Ureter (tissue), 1 donor: ENCODE measurements around the gene KLRF2. TPM values are rescaled to one million over a fixed set of nuclear protein-coding genes. Genes with fewer than 3 reads are reported as not detected.

Source experiments
- DNase-seq: peaks from one replicate; pipeline ENCODE4 v3.0.0-alpha.2; 2020; ENCODE audit warnings: low spot score
- total RNA-seq: library from RNA; stranded (reverse); gene quantifications from one replicate; pipeline ENCODE4 v1.2.4, GENCODE V29; 2023
- donor health status: DM: yes; HTN: yes; CAD: no.

KLRF2 gene
- total RNA-seq, 1 donor from 2014 or later = not detected

DNA sequence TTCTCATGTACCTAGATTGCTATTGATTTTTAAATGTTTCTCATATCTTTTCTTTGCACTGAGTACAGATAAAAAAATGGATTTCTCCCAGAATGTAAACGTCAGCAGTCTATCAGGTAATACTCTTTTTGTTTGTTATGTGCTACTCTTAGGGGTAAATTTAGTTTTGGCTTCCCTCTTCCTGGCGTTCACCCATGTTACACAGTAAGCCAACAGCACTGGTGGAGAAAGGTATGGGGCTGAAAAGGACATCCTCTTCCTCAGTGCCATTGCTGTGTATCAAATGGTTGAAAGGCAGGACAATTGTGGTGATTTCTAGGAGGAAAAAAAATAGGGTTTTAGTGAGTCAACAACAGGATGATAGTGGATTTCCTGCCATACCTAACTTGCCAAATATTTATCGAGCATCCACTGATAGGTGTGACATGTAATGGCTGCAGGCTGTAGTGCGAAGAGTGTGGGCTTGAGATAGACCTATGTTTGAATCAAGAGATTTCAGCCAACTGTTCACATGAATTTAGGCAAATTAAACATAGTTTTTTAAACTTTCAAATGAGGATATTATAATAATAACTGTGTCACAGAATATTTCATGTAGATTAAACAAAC is 7.5 kb downstream of the KLRF2 start:
- DNase-seq = no peak

DNA sequence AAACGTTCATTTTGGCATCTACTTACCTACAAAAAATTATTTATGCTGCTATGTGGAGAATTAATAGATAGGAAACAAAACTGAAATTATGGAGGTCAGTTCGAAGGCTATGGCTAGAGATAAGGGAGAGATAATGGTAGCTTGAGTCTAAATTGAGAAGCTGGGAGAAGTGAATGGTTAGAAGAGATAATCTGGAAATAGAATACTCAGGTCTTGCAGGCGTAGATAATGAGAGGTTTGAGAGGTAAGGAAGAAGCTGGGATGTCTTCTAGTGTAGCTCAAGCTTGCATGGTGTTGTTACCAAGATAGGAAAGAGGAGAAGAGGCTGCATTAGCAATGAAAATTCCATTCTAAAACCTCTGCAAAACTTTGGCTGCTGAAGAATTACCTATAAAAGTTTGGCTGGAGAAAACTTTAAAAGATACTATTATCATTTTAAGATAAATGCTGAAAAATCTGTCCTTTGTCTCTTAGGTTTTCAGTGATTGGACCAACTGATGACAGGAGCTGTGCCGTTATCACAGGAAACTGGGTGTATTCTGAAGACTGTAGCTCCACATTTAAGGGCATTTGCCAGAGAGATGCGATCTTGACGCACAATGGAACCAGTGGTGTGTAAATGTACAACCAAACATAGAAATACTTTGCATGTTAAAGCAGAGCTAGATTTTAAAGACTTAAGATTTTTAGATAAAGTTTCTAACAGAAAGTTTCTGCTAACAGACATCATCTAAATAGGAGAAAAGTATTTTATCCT is 14.1 kb downstream of the KLRF2 start:
- DNase-seq = no peak

DNA sequence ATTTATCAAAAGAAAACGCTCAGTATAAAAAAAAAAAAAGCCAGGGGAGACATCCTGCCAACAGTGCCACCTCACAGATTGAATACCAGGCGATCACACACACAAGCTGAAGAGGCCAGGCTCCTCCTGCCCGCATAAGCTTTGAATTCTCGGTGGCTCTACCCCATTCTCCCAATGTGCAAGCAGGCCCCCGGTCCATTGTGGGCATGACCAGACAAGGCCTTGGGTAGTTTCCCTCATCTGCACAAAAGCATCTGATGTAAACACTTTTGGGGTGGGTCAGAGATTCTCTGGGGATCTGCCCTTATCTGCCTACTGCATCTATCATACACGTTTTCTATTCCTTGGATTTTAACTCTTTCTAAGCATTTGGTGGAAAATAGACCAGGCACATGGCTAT is 16.2 kb downstream of the KLRF2 start:
- no peak for DNase-seq

DNA sequence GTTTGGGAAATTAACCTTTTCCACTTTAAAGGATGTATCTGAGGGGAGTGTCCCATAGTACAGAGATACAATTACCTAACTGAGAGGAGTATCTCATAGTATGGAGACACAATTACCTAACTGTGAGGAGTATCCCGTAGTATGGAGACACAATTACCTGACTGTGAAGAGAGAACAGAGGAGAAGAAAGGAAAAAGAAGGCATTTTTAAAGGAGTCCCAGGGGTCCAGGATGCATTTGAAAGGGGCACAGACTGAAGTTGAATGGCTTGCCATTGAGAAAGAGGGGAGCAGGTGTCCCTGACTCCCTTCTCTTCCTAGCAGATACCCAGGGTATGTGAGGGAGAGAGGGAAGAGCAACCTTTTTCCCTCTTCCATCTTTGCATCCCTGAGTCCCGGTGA is 17.9 kb downstream of the KLRF2 start:
- no peak for DNase-seq

DNA sequence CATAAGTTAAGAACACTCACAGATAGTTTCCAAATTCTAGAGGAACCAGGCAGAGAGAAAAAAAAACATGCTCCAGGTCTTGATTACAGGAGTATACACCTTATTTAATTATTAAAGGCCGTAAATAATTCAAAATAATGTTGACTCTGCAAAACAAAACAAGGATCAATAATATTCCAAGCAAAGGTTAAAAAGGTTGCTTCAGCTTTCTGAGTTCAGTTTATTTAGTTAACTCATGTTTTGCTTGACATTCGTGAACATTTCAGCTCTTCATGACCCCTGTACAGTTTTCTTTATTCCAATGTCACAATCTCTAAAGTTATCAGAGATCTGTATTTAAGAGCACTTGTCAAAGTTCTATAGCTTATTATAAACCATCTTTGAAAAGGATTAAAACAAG is 19.6 kb downstream of the KLRF2 start:
- no peak for DNase-seq

DNA sequence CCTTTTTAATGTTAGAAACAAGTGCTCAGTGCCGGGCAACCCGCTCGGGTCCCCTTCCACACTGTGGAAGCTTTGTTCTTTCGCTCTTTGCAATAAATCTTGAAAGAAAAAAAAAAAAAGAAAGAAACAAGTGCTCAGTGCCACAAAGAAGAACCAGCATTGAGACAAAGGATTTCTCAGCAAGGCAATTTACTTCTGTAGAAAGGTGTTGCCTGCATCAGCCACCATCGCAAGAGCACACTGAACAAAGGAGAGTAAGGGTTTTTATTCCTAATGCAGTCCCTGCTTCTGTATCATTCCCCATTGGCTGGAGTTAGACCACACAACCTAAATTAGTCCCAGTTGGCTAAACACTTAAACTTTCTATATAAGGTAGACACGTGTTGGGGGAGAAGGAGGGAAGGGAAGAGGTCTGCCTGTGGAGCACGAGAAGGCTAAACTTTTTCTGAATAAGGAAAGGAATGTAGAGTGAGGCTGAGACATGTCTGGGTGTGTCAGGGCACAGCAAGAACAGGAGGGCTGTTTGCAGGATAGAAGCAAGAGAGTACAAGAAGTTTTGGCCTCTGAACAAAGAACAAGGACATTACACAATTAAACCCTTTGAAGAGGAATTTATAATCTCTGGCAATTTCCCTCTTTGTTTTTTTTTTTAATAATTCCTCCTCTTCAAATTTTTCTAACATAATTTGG is 21.4 kb downstream of the KLRF2 start:
- no peak for DNase-seq

DNA sequence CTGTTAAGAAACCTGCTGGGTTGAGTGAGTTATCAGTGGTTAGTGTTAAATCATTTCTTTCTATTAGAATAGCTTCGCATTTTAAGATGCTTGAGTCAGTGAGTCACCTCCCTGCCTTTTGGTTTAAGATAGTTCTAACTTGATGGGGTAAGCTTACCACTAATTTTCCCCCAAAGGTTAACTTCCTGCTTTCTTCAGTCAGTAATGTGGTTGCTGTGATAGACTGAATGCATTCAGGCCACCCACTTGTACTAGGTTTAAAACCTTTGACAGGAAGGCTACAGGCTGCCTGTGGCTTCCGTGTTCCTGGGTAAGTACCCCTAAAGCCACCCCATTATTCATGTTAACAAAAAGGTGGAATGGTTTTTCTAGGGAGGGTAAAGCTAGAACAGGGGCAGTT is 25.6 kb downstream of the KLRF2 start:
- DNase-seq = no peak

DNA sequence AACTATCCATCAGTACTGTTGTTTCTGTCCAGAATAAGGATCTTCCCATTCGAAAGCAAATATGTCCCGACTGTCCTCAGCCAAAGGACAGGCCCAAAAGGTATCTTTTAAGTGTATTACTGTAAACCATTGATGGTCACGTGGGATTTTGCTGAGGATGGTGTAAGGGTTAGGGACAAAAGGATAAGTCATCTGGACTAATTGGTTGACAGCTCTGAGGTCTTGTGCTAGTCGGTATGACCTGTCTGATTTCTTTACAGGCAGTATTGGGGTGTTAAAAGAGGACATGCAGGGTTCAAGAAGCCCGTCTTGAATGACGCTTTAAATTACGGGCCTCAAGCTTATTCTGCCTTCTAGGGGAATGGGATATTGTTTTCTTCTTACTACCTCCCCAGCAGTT is 26.5 kb downstream of the KLRF2 start:
- DNase-seq = no peak

DNA sequence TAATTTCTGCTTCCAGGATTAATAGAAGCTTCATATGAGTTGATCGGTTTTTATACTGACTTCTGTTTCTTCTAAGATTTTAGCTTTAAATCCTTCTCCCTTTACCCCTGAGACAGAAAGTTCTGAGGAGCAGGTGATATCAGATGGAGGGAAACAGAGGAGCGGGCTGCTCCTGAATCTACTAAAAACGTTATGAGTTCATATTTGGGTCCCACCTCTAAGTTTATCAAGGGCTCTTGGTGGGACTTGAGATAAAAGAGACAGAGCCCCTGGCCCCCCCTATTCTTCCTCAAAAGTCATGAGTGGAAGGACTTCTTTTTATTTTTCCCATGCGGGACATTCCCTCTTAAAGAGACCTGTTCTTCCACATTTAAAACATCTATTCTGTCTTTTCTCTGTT is 27.1 kb downstream of the KLRF2 start:
- DNase-seq = no peak

DNA sequence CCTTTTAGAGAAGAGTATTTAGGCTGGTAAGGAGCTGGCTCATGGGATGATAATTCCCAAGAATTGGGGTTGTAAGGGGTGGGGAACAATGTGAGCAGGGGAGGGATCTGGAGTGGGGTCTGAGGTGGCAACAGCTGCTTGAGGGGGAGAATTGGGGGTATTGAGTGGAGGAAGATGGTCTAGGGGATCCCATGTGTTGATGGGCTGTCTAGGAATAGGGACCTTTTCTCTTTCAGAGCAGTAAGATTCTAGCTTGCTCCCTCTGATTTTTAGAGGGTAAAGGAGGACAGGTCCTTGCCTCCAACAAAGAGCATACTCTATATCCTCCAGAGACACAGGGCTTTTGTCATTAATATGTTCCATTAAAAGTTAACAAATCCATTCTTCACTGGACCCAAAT is 28.4 kb downstream of the KLRF2 start:
- no peak for DNase-seq

DNA sequence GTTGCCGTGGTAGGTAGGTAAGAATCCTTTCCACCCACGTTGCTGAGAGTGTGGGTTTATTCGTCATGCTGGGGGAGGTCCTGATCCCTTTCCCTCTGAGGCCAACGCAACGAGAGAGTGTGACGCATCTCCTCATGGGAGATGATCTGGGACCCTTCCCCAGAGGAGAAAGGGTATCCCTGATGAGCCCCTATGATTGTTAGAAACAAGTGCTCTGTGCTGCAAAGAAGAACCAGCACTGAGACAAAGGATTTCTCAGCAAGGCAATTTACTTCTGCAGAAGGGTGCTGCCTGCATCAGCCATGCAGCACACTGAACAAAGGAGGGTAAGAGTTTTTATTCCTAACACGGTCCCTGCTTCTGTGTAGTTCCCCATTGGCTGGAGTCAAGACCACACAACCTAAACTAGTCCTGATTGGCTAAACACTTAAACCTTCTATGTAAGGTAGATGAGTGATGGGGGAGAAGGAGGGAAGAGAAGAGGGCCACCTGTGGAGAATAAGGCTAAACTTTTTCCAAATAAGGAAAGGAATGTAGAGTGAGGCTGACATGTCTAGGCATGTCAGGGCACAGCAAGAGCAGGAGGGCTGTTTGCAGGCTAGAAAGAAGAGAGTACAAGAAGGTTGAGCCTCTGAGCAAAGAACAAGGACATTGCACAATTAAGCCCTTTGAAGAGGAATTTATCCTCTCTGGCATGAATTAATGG is 29.6 kb downstream of the KLRF2 start:
- no peak for DNase-seq

DNA sequence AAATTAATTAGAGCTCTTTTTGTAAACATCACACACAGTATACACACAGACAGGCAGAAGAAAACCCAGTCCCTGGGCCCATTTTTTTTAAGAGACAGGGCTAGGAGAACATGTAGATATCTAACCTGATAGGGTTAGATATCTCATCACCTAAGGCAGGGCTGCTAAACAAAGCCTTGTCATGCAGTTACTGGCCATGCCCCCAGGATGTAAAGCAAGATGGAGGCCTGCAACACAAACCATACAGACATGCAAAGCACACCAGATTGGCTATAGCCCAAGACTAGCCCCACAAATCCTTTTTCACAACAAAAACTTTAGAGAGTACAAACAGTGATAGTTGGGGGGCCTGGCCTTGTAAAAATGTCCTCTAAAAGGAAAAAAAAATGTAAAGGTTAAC is 30.4 kb downstream of the KLRF2 start:
- no peak for DNase-seq

DNA sequence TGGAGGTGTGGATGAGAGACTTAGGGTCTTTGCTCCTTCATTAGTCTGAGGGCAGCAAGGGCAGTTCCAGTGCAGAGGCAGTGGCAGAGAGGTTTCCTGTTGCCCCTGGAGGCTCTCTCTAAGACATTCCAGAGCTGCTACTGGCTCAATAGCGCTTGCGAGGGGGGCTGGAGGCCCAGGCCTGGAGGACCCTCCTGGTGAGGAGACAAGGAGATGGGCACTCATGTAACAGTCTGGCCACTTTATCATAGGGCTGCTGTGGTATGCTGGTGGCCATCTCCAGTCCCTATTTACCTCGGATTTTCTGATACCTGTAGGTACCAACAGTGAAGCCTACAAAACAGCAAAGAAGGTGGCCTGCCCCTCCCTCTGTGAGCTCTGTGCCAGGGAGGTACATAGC is 38.2 kb downstream of the KLRF2 start:
- DNase-seq = no peak

DNA sequence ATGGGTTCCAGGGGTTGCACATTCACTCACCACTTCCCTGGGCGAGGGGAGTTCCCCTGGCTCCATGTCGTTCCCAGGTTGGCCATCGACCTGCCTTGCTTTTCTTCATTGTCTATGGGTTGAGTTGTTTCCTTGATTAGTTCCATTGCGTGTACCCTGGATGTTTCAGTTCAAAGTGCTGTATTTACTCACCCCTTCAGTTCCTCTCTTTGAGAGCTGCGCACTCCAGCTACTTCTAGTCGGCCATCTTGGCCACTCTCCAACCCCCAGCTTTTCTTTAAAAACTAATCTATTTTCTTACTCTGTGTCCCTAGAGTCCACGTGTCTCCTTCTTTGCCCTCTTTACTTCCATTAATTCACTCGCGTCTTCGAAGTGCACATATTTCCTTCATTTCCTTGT is 39.2 kb downstream of the KLRF2 start:
- DNase-seq = no peak

DNA sequence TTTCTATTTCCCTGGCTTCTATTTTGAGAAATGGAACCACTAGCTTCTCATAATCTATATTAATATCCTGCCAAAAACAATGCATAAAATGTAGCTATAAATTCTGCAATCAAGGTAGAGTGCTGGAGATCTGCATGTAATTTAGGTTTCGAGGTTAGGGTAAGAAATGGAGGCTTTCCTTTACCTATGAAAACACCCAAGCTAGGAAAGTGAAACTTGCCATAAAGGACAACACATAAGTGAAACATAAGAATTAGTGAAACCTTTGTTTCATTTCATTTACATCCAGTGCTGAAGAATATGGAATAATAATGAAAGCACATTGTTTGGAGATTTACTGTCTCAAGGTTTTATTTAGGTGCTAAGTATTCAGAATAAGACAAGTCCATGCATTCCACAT is 41.1 kb downstream of the KLRF2 start:
- DNase-seq = no peak

DNA sequence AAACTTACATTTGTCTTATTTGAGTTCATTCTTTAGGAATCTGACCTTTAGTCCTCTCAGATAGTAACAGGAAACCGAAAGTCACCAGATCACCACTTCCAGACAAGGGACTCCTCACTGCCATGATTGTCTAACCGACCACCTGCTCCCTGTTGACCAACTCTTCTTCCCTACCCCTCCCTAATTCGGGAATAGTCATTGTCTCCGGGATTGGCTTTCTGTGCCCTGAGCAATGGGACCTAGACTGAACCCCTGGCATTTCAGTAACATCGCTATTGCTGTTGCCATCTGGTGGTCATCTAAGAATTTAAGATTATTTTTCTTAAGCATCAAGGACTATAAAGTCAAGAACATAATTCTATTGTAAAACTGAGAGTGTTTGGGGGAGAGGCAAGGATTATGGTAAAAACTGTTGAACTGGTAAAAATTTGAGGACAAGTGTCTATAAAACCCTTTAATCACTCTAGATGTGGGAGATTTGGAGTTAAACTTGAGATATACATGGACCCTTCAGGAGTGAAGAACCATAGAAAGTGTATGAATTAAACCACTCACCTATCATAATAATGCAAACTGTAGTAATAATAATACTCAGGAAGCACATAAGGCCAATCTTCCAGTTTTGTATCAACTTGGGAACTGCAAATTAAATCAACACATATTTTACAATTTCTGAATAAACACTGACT is 44.6 kb downstream of the KLRF2 start:
- no peak for DNase-seq

DNA sequence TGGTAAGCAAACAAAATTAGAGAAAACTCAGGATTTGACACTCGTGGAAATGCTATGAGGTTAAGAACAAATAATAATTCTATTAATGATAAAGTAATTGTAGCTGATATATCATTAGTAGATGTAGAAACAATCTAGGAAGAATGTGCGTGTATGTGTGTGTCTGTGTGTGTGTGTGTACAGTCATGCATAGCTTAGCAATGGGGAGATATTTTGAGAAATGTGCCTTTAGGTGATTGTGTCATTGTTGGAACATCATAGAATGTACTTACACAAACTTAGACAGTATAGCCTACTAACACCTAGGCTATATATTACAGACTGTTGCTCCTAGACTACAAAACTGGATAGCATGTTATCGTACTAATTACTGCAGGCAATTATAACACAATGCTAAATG is 45.6 kb downstream of the KLRF2 start:
- DNase-seq = no peak

DNA sequence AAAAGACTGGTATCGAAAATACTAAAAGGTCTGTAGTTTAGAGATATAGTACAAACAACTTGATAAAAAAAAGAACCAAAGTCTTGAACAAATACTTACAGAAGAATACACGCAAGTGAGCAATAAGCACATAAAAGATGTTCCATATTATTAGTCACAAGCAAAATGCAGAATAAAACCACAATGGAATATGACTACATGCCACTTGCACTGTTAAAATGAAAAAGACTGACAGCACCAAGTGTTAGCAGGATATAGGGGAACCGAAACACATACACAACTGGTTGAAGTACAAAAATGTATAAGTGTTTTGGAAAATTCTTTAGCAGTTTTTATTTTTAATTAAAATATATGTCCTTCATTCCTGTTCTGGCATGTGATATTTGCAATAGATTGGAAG is 47.3 kb downstream of the KLRF2 start:
- no peak for DNase-seq

DNA sequence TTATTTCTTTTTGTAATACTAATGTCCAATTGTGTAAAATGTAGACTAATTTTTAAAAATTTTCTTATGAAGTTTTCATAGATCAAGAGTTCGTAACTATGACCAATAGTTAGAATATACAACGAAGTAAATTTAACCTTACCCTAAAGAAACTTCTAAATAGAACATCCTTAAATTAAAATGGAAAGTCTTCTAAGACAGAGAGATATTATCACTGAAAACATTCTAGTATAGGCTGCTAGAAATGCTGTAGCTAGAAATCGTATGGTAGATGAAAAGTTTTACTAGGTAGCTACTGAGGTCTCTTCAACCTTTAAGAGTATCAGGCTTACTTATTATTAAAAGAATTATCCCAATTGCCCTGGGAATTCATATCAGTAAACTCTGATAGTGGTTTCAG is 50.0 kb downstream of the KLRF2 start:
- no peak for DNase-seq

DNA sequence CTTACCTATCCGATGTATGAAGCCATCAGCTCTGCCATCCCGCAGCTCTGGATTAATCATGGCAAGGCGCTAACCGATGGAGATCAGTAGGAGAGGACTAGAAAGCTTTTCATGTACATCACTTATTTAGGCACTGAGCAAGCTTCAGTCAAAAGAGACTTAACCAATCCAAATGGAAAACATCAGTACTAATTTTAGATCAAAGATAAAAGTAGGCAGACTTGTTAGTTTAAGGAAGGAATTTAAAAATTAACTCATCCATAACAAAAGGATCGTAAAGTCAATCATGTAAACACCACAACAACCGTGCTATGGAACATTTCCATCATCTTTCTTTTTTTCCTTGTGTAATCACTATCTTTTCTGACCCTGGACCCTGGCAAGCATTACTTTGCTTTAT is 51.0 kb downstream of the KLRF2 start, which contains the start of gene CLEC2A:
CLEC2A (minus strand) TSS at position 101 of the 400 bp plus-strand sequence; CDS start at position 60, 41 bp downstream.
- DNase-seq = no peak

DNA sequence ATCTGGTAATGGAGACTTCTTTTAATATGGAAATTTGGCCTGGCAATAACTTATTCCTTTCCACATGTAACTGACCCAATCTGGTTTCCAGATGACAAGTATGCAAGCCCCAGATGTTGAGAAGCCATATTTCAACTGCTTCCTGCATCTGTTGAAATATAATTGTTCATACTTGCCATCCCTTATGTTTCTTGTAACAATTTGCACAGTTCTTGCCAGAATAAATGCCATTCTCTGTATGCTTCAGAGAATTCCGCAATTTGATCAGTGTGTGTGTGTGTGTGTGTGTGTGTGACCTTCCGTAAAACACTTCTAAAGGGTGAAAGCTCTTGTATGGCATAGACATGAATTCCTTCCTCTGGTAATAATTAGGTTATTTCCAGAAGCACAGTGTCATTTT is 52.7 kb downstream of the KLRF2 start:
- no peak for DNase-seq

DNA sequence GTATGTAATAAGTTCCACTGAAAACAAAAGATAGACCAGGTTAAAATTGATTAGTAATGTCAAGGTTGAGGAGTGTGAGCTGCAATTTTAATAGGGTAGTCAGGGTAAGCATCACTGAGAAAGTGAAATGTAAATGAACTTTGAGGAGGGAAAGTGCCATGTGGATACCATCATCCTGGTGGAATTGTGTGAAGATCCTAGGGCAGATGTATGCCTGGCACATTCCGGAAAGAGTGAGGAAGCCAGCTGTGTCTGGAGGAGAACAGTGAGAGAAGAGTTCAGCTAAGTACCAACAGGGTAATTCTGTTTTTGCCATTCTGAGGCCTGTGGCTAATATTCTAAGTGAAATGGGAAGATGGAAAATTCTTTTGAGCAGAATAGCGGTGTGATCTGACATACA is 53.7 kb downstream of the KLRF2 start:
- DNase-seq = no peak
